IPS DF 4.7 (cell line): ENCODE measurements around the gene PHF19.

Source experiments
- DNase-seq: peaks from one replicate; pipeline ENCODE4 v3.0.0-alpha.2; 2013; ENCODE audit warnings: low spot score; ENCODE audit errors: extremely low read depth

Gene PHF19

GRCh38 chr9:120913647-120914264 is 36.8 kb upstream of the PHF19 start:
- DNase-seq: no peak

- no peak for DNase-seq
These were observed 36.1 kb upstream of the PHF19 start for GRCh38 chr9:120912958-120913646.

- DNase-seq: no peak
These were observed 34.4 kb upstream of the PHF19 start for GRCh38 chr9:120911295-120911837.

GRCh38 chr9:120910643-120911042 is 33.7 kb upstream of the PHF19 start:
- DNase-seq: no peak

GRCh38 chr9:120909904-120910303 is 32.9 kb upstream of the PHF19 start:
- DNase-seq: no peak

- DNase-seq: no peak
These were observed 28.6 kb upstream of the PHF19 start for GRCh38 chr9:120905315-120906164.

GRCh38 chr9:120904978-120905301 is 28.0 kb upstream of the PHF19 start:
- no peak for DNase-seq

GRCh38 chr9:120904061-120904977 is 27.3 kb upstream of the PHF19 start:
- no peak for DNase-seq

GRCh38 chr9:120902569-120903535 is 25.9 kb upstream of the PHF19 start:
- DNase-seq: no peak

GRCh38 chr9:120901755-120902568 is 25.0 kb upstream of the PHF19 start:
- DNase-seq: no peak

GRCh38 chr9:120900824-120901223 is 23.8 kb upstream of the PHF19 start:
- no peak for DNase-seq

GRCh38 chr9:120899490-120900068 is 22.6 kb upstream of the PHF19 start:
- DNase-seq: no peak

- DNase-seq: no peak
These were observed 21.4 kb upstream of the PHF19 start for GRCh38 chr9:120898396-120898795.

GRCh38 chr9:120895951-120896350 is 19.0 kb upstream of the PHF19 start:
- no peak for DNase-seq

GRCh38 chr9:120894321-120895148 is 17.5 kb upstream of the PHF19 start:
- no peak for DNase-seq

GRCh38 chr9:120893611-120894307 is 16.8 kb upstream of the PHF19 start:
- no peak for DNase-seq
